Fibroblast of lung (primary cell): ENCODE measurements around the gene CACNB4. TPM values are rescaled to one million over a fixed set of nuclear protein-coding genes. Genes with fewer than 3 reads are reported as not detected.

Experiments used
- DNase-seq, 2 donors: peaks; one replicate each; pipeline versions ENCODE4 v3.0.0 to v3.0.0-alpha.2; 2010; ENCODE audit warnings: low read depth in 2 of 2
- H2AFZ ChIP-seq: 2 replicates; pipeline ENCODE4 v1.5.1; 2012; ENCODE audit warnings: low read length, control low read depth, inconsistent platforms
- H3K27ac ChIP-seq: 2 replicates; pipeline ENCODE4 v1.5.1; 2011; ENCODE audit warnings: low read length, control low read depth; ENCODE audit not compliant: insufficient read depth
- H3K27me3 ChIP-seq: 2 replicates; pipeline ENCODE4 v1.5.1; 2011; ENCODE audit warnings: mild to moderate bottlenecking, low read length; ENCODE audit not compliant: control insufficient read depth, insufficient read depth
- H3K36me3 ChIP-seq: 2 replicates; pipeline ENCODE4 v1.5.1; 2011; ENCODE audit warnings: low read length; ENCODE audit not compliant: control insufficient read depth, insufficient read depth
- H3K4me1 ChIP-seq: 2 replicates; pipeline ENCODE4 v1.5.1; 2011; ENCODE audit warnings: low read length; ENCODE audit not compliant: control insufficient read depth, insufficient read depth; ENCODE audit errors: extremely low read depth
- H3K4me2 ChIP-seq: 2 replicates; pipeline ENCODE4 v1.5.1; 2011; ENCODE audit warnings: low read length, control low read depth; ENCODE audit not compliant: insufficient read depth; ENCODE audit errors: extremely low read depth
- H3K4me3 ChIP-seq, 4 experiments: fragments of 200-600 bp in 1 of 4; sonication (generic) in 1 of 4; replicated peaks in 1 of 4; 2 replicates each; pipeline ENCODE4 v1.5.1; 2011 to 2016; ENCODE audit warnings: low read length in 4 of 4, low read depth in 3 of 4, mild to moderate bottlenecking in 3 of 4, control low read depth in 2 of 4, inconsistent platforms in 1 of 4, mixed read lengths in 1 of 4; ENCODE audit not compliant: insufficient read depth in 1 of 4; ENCODE audit errors: control extremely low read depth in 1 of 4
- H3K79me2 ChIP-seq: 2 replicates; pipeline ENCODE4 v1.5.1; 2012; ENCODE audit warnings: mild to moderate bottlenecking, low read length, inconsistent platforms; ENCODE audit not compliant: control insufficient read depth, insufficient read depth
- H3K9ac ChIP-seq: 2 replicates; pipeline ENCODE4 v1.5.1; 2011; ENCODE audit warnings: mild to moderate bottlenecking, low read length, control low read depth; ENCODE audit not compliant: insufficient read depth
- H3K9me3 ChIP-seq: 2 replicates; pipeline ENCODE4 v1.5.1; 2012; ENCODE audit warnings: low read depth, low read length; ENCODE audit not compliant: control insufficient read depth, insufficient read depth
- H4K20me1 ChIP-seq: 2 replicates; pipeline ENCODE4 v1.5.1; 2011; ENCODE audit warnings: low read length; ENCODE audit not compliant: control insufficient read depth, insufficient read depth; ENCODE audit errors: extremely low read depth
- EZH2 ChIP-seq: IDR thresholded peaks from 2 replicates; pipeline ENCODE4 v1.5.1; 2012; ENCODE audit warnings: low read length, control low read depth, mild to moderate bottlenecking; ENCODE audit errors: missing control alignments
- polyA plus RNA-seq, 2 donors: library from polyadenylated mRNA; depleted of rRNA in 1 of 2; stranded (reverse) in 1 of 2; unstranded in 1 of 2; fragments of >200 nt; gene quantifications; 2 replicates each; pipeline ENCODE4 v1.2.1, GENCODE V29; 2011 to 2012; ENCODE audit warnings: missing spikeins in 1 of 2
- total RNA-seq: library from RNA; depleted of rRNA; stranded (reverse); fragments of >200 nt; gene quantifications from 2 replicates; pipeline ENCODE4 v1.2.1, GENCODE V29; 2014
- TF ChIP-seq, protein P1 (sequence below), 2 donors: IDR thresholded peaks in 1 of 2; conservative IDR thresholded peaks in 1 of 2; 1 replicate in 1 of 2; 2 replicates in 1 of 2; pipeline ENCODE4 v1.5.1; 2011 to 2012; ENCODE audit warnings: low read length in 2 of 2, control low read depth in 1 of 2, inconsistent platforms in 1 of 2, low read depth in 1 of 2, mild to moderate bottlenecking in 1 of 2

Gene CACNB4
- total and polyA plus RNA-seq, 2 donors (not counting 1 experiment from before 2014, with no cell fraction given) = 0.66 to 2.5 TPM

DNA sequence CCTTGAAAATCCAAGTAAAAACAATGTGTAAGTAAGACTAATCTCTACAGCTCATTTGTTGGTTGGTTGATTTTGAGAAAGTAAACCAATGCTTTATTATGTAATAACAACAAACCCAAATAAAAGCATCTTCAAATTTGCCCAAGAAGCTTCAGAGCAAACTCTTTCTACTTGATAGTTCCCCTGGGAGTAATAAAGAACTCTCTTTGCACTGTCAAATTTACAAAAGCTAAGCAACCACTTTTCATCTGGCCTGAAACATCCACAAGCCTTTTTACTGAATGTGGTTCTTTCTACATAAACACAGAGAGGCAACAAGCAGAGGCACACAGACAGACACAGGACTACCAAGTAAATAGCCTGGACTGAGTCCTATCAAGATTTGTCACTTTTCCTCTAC is 28.8 kb upstream of the CACNB4 start:
- Histone ChIP-seq H3K9me3 (no peaks in the 10 kb centered on the region), H3K36me3 (no peaks in the 10 kb centered on the region), H2AFZ (no peak overlapping the region), H3K27ac (no peak overlapping the region), H3K4me2 (no peak overlapping the region), H3K27me3 (no peaks in the 10 kb centered on the region), H3K9ac (no peak overlapping the region), H4K20me1 (no peaks in the 10 kb centered on the region), H3K4me3 (no peak overlapping the region), H3K4me1 (no peaks in the 10 kb centered on the region), H3K79me2 (no peaks in the 10 kb centered on the region)
- no peak for DNase-seq
- TF ChIP-seq, protein P1, sequence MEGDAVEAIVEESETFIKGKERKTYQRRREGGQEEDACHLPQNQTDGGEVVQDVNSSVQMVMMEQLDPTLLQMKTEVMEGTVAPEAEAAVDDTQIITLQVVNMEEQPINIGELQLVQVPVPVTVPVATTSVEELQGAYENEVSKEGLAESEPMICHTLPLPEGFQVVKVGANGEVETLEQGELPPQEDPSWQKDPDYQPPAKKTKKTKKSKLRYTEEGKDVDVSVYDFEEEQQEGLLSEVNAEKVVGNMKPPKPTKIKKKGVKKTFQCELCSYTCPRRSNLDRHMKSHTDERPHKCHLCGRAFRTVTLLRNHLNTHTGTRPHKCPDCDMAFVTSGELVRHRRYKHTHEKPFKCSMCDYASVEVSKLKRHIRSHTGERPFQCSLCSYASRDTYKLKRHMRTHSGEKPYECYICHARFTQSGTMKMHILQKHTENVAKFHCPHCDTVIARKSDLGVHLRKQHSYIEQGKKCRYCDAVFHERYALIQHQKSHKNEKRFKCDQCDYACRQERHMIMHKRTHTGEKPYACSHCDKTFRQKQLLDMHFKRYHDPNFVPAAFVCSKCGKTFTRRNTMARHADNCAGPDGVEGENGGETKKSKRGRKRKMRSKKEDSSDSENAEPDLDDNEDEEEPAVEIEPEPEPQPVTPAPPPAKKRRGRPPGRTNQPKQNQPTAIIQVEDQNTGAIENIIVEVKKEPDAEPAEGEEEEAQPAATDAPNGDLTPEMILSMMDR (conservative IDR thresholded peaks at IDR 0.05 in 1 of 2, IDR thresholded peaks at IDR 0.05 in 1 of 2; ENCODE audit: low read depth in 1 of 2, low read length in 2 of 2) = no peak
- TF ChIP-seq EZH2 = no peak

DNA sequence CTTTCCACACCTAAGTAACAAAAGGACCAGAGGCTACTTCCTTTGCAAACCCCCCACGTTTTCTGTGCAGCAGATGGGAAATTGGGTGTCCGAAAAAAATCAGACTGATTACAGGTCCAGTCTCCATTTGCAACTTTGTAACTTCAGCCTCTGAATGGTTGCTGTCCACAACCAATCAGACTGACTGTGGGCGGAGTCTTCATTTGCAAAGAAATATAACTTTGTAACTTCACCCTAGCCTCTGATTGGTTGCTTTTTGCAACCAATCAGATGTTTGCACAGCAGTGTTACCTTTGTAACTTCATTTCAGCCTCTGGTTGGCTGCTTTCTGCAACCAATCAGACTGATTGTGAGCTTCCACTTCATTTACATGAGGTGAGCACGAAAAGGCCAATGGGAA is 27.8 kb upstream of the CACNB4 start:
- H3K27ac ChIP-seq = no peak overlapping the region
- H3K4me2 ChIP-seq = no peak overlapping the region
- H3K79me2 ChIP-seq = no peaks in the 10 kb centered on the region
- H2AFZ ChIP-seq = no peak overlapping the region
- no peaks in the 10 kb centered on the region for H4K20me1 ChIP-seq
- no peak overlapping the region for H3K9ac ChIP-seq
- no peaks in the 10 kb centered on the region for H3K4me1 ChIP-seq
- H3K4me3 ChIP-seq = no peak overlapping the region
- DNase-seq = no peak
- H3K36me3 ChIP-seq = no peaks in the 10 kb centered on the region
- TF ChIP-seq, protein P1 (conservative IDR thresholded peaks at IDR 0.05 in 1 of 2, IDR thresholded peaks at IDR 0.05 in 1 of 2; ENCODE audit: low read depth in 1 of 2, low read length in 2 of 2) = no peak
- TF ChIP-seq EZH2 = no peak
- no peaks in the 10 kb centered on the region for H3K9me3 ChIP-seq
- no peaks in the 10 kb centered on the region for H3K27me3 ChIP-seq

DNA sequence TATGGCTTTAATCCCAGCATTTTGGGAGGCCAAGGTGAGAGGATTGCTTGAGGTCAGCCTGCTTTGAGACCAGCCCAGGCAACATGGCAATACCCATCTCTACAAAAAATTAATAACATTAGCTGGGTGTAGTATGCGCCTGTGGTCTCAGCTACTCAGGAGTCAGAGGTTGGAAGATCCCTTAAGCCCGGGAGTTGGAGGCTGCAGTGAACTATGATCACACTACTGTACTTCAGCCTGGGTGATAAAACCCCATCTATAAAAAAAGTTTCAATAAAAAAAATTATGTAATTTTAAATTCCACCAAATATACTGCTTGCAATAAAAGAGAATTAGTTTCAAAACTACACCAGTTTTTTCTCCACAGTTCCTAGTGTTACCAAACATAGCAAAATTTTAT is 23.3 kb upstream of the CACNB4 start:
- Histone ChIP-seq H3K4me1 (no peaks in the 10 kb centered on the region), H4K20me1 (no peaks in the 10 kb centered on the region), H3K27ac (no peak overlapping the region), H3K4me3 (no peak overlapping the region), H3K9ac (no peak overlapping the region), H3K36me3 (no peaks in the 10 kb centered on the region), H3K4me2 (no peak overlapping the region), H3K27me3 (no peaks in the 10 kb centered on the region), H2AFZ (no peak overlapping the region), H3K9me3 (no peaks in the 10 kb centered on the region), H3K79me2 (no peaks in the 10 kb centered on the region)
- no peak for TF ChIP-seq EZH2
- TF ChIP-seq, protein P1 (conservative IDR thresholded peaks at IDR 0.05 in 1 of 2, IDR thresholded peaks at IDR 0.05 in 1 of 2; ENCODE audit: low read depth in 1 of 2, low read length in 2 of 2) = no peak
- no peak for DNase-seq
